H54 (cell line): Measurements from ENCODE around the gene CTRB1.

Experiments used
- DNase-seq: peaks from one replicate; pipeline ENCODE4 v3.0.0; 2011; ENCODE audit warnings: low spot score, mixed read lengths; ENCODE audit not compliant: insufficient read length
- FAIRE-seq: peaks from 3 replicates; lab custom pipeline; 2011; peaks lifted over from hg19 to GRCh38; lab: Jason Lieb, UNC
- POLR2A ChIP-seq: IDR thresholded peaks from 2 replicates; pipeline ENCODE4 v1.6.1; 2011; ENCODE audit warnings: low read depth, mild to moderate bottlenecking, low read length

The CTRB1 gene

DNA sequence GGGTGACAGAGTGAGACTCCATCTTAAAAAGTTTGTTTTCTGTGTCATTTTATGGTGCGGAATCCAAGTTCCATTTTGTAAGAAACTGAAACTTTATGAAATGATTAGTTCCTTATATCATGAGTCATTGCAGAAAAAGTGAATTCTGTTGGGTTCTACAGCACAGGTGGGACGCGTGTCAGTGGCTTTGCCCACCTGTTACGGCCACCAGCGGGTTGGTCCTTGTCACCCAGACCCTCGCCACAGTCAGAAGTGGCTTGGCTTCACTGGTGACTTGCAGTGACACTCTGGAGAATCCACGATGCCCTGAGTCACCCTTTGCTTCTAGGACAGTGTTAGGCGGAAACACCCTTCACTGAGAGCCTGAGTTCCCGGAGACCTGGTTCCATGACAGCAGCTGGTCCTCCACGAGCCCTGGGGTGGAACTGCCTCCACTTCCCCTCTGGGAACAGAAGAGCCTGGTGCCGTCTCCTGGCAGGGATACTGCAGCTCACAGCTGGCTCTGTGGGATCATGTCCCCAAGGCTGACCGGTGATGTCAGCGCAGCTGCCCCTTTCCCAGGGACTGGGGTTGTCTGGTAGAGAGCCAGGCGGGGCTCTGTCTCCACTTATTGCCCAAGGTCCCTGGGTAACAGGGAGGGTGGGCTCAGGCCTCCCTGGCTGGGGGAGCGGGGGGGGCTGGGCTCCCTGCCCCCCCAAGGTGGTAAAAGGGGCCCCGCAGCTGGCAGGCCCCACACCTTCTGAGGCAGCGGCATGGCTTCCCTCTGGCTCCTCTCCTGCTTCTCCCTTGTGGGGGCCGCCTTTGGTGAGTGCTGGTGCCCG, at the start of gene CTRB1:
CTRB1 (plus strand) TSS at position 733 of the 821 bp plus-strand sequence; CDS start at position 753, 20 bp downstream.
- no peak for DNase-seq

DNA sequence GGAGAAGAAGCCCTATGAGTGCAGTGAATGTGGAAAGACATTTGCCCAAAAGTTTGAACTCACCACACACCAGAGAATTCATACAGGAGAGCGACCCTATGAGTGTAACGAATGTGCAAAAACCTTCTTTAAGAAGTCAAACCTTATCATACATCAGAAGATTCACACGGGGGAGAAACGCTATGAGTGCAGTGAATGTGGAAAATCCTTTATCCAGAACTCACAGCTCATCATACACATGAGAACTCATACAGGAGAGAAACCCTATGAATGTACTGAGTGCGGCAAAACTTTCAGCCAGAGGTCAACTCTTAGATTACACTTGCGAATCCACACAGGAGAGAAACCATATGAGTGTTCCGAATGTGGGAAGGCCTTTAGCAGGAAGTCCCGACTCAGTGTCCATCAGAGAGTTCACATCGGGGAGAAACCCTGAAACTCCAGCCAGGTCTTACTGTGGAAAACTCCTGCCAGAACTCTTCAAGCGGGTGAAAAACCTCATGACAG, 48.8 kb upstream of the CTRB1 start:
- FAIRE-seq: no peak
- no peak for TF ChIP-seq POLR2A
- no peak for DNase-seq

More for the DNA sequence above, at the start of gene CTRB1:
- no peak for FAIRE-seq
- TF ChIP-seq POLR2A: no peak

DNA sequence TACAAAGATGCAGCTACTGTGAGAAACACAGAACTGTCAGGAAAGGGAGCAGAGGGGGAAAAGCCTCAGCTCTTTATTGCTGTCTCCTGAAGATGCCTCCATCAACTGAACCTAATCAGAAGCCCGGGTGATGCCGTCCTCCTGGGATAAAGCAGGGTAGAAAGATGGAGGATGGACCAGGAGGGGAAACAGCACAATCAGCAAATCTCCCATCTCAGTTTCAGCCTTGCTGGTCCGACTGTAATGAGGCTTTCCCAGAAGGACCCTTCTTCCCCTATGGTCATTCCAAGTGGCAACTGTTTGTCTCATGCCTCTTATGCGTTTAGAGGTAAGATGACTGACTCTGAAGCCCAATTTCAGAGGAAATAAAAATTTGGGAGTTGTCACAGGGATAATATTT, 46.2 kb upstream of the CTRB1 start:
- DNase-seq (no peak), FAIRE-seq (no peak)
- no peak for TF ChIP-seq POLR2A

DNA sequence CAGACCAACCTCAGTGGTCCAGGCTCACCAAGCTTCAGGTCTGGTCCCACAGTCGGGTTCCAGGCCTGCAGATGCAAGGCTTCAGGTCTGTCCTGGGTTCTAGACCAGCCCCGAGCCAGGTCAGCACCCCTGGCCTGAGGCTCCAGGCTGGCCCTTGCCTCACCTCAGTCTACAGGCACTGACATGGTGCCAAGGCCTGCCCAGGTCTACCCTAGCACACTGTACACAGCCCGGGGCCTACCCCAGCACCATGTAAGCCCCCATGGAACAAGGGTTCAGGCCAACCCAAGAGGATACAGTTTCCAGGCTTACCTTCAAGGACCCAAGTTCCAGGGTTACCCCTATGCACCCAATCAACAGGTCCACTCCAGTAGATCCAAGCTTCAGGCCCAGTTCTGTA, 43.7 kb upstream of the CTRB1 start:
- TF ChIP-seq POLR2A: no peak
- FAIRE-seq (no peak), DNase-seq (no peak)

DNA sequence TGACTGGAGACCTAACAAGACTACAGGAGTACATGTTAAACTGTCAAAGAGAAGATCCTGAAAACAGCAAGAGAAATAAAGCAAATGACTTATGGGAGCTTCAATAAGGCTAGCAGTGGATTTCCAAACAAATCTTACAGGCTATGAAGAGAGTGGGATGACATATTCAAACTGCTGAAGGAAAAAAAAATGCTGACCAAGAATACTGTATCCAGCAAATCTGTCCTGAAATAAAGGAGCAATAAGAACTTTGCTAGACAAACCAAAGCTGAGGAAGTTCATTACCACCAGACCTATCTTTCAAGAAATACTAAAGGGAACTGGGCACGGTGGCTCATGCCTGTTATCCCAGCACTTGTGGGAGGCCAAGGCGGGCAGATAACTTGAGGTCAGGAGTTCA, 41.9 kb upstream of the CTRB1 start:
- no peak for DNase-seq
- FAIRE-seq: no peak
- no peak for TF ChIP-seq POLR2A

DNA sequence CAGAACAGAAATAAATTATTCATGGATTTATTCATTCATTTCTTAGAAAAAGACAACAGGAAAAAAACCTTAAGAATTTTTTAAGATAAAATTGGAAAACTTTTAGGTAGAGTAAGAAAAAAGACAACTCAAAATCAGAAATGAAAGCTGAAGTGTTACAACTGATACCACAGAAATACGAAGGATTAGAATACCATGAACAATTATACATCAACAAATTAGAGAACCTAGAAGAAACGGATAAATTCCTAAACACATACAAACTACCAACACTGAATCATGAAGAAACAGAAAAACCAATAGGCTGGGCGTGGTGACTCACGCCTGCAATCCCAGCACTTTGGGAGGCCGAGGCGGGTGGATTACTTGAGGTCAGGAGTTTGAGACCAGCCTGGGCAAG, 39.6 kb upstream of the CTRB1 start:
- no peak for FAIRE-seq

DNA sequence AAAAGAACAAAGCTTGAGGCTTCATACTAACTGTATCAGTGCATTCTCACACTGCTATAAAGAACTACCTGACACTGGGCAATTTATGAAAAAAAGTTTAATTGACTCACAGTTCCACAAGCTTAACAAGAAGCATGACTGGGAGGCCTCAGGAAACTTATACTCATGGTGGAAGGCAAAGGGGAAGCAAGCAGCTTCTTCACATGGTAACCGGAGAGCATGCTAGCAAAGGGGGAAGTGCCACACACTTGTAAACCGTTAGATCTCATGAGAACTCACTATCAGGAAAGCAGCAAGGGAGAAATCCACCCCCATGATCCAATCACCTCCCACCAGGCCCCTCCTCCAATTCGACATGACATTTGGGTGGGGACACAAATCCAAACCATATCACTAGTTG, 37.2 kb upstream of the CTRB1 start:
- no peak for FAIRE-seq
- no peak for DNase-seq
- no peak for TF ChIP-seq POLR2A

More for the DNA sequence above, 39.6 kb upstream of the CTRB1 start:
- TF ChIP-seq POLR2A: no peak
- DNase-seq: no peak

DNA sequence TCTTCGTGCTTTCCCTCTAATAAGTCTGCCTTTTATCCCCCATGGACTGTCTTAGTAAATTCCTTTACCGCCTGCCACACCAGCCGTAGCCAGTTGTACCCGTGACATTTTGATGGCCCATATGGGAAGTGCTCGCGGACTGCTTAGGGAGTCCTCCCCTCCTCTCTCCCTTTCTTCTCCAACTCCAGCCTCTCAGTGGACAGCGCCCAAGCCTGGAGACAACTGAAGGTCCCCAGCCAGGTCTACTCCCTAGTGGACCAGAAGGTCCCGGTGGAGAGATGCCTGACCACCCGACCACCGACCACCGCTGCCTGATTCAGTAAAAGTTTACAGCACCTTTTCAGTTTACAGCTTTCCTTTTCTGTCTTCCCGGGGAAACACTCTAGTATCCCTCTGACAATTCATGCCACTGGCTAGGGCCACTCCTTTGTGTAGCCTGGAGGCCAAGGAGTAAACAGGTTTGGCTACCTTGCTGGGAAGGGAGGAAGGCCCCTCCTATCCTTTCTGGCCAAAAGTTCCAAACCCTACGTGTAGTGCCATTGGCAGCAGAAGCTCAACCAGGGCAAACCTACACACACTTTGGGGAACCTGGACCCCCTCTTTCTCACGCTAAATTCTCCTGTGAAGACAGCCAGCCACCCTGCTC, 29.8 kb upstream of the CTRB1 start:
- DNase-seq: no peak
- no peak for FAIRE-seq
- TF ChIP-seq POLR2A: no peak

DNA sequence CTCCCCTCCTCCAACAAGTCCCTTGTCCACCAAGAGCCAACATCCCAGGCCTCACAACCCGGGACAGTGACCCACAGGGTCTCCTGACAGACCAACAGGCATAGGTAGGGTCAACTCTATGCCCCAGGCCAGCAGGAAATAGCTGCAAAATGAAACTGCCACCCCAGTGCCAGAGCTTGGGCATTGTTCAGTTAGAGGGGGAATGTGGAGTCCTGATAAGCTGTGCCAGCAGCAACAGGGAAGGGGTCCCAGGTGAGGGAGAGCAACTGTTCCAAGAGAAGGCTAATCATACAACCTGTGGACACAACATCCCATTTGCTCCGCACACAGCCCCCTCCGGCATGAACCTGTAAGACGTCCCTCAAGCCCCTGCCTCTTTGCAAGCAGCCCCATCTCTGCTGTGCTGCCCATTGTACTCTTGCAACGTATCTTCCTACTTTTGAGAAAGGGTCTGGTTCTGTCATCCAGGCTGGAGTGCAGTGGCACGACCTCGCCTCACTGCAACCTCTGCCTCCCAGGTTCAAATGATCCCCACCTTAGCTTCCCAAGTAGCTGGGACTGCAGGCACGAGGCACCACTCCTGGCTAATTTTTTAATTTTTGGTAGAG, 29.0 kb upstream of the CTRB1 start:
- TF ChIP-seq POLR2A: no peak
- FAIRE-seq: no peak
- DNase-seq: no peak

DNA sequence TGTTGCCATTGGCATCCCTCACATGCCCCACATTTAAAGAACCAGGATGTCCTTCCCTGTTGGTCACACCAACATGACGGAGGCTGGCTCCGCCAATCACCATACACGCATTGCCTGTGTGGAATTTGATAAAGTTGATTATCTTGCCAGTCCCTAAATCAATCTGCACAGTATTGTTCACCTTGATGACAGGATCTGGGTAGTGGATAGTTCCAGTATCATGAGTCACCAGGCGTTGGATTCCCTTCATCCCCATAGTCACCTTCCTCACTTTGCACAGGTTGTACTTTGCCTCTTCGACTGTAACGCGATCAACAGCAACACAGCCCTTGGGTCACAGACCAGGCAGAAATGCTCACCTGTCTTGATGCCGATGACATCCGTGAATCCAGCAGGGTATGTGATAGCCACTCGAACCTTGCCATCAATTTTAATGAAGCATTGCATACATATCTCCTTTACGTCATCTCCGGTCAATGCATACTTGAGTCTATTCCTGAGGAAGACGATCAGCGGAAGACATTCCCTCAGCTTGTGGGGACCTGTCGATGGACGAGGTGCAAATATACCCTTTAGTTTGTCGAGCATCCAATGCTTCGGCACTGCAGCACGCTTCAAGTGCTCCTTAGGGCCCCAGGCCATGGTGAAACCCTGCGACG, 26.1 kb upstream of the CTRB1 start:
- DNase-seq (no peak), FAIRE-seq (no peak)

DNA sequence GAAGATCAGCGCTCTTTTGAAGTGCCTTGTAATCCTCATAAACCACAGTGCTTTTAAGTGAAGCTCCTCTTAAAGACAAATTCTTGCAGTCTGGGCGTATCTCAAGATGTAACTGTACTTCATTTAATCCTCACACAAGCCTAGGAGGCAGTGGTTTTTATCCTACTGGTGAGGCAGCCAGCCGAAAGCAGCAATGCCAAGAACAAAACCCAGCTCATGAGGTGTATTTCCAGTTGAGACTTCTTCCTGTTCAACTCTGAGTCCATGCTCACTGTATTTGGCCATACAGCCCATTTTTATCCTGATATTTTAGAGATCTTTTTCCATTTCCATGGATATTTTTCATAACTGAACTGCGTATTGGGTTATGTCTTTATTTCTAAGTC, 25.5 kb upstream of the CTRB1 start:
- TF ChIP-seq POLR2A: no peak
- DNase-seq (no peak), FAIRE-seq (no peak)

More for the DNA sequence above, 26.1 kb upstream of the CTRB1 start:
- no peak for TF ChIP-seq POLR2A

DNA sequence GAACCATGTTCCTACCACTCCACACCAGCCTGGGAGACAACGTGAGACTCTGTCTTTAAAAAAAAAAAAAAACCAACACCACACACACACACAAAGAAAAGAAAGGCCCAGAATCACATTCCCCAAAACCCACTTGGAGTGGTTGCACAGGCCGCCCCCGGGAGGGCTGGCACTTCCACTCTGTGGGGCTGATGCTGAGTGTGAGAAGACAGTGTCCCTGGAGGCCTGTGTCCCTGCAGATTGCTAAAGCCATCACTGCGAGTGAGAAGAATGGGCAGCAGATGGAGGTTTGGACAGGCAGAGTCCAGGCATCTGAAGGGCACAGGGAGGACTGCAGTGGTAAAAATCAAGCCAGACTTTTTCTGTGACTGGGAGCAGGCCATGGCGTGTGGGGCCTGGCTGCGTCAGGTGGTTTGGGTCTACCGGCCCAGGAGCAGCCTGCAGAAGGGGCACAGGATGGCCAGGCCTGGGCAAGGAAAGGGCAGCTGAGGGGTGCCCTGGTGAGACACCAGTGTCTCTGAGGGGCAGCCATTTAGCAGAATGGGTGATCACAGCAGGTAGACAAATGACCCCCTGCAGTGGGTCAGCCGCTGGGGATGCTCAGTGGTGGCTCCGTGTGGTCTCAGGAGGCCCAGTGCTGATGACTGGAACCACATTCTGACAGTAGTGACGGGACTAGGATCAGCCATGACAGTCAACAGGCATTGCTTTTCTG, 24.9 kb upstream of the CTRB1 start:
- DNase-seq: no peak
- no peak for FAIRE-seq
- no peak for TF ChIP-seq POLR2A

DNA sequence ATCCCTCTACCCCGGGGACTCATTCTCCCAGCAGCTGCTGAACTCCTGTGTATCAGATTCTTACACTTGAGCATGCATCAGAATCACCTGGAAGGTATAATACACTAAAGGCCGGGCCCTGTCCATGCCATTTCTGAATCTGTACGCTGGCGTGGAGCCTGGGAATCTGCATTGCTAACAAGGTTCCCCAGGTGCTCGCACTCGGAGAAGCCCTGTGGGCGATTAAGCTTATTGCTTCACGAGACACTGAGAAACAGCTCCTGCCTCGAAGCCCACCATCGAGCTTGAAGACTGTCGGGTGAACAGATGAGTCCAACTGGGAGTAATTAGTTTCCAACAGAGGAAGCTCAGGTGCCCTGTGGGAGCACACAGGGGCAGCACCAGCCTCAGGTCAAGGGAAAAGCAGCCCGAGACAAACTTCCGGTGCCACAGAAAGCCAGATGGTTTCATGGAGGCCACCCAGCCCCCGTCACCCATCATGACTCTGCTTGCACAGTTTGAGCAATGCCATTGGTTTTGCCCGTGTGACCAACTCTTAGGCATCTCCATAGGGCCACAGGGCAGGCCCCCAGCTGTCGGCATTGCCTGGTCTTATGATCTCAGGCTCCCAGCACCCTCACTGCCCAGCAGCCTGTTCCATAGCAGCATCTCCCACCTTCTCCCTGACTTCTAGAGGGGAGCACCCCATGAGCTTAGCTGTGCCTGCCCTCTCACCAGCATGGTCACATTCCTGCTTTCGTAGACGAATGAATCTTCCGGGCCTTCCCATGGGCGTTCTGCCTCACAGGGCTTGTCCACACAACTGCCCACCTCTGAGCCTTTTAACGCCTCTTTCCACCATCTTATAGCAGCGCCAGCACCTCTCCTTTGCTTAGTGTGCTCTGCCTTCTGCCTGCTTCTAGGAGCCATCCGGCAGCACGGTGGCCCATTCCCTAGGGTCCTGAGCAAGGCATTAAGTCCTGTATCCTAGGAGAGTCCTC, 22.7 kb upstream of the CTRB1 start:
- no peak for TF ChIP-seq POLR2A
- DNase-seq: no peak
- no peak for FAIRE-seq
